G401 (cell line): ENCODE results near the gene AIG1. TPM values are rescaled to one million over a fixed set of nuclear protein-coding genes. Genes with fewer than 3 reads are reported as not detected.
A peak's percentile ranks its signal among the peaks of the same experiment; 100 is the strongest.
"Not testable (repeated sequence)": the region's sequence is repeated elsewhere in the genome, so short reads cannot be mapped to it uniquely, and the experiment has no call there.

Experiments used
- DNase-seq: peaks from one replicate; pipeline ENCODE4 v3.0.0-alpha.2; 2015; ENCODE audit warnings: low spot score
- in situ Hi-C: cut with HindIII; loops from 2 replicates; pipeline ENCODE4 v1.10.0; 2016; ENCODE audit warnings: low sequenced_read_pairs, mixed read lengths
- total RNA-seq: library from RNA; depleted of rRNA; stranded (reverse); fragments of >200 nt; shearing (Covaris generic); gene quantifications from 2 replicates; pipeline ENCODE4 v1.2.3, GENCODE V29; 2014

The AIG1 gene
- total RNA-seq, 1 experiment from 2014 or later = 28.9 TPM

- in situ Hi-C loops = no loop called here
- no peak for DNase-seq
Observed at GRCh38 chr6:143283887-143284645, 223.4 kb downstream of the AIG1 start.

- DNase-seq = no peak
- in situ Hi-C loops = no loop called here
Observed at GRCh38 chr6:143286251-143286795, 225.6 kb downstream of the AIG1 start.

- in situ Hi-C loops = no loop called here
- DNase-seq = no peak
Observed at GRCh38 chr6:143288923-143289322, 228.2 kb downstream of the AIG1 start.

- in situ Hi-C loops = no loop called here
- no peak for DNase-seq
Observed at GRCh38 chr6:143290206-143290605, 229.5 kb downstream of the AIG1 start.

GRCh38 chr6:143293523-143293922 is 232.8 kb downstream of the AIG1 start:
- in situ Hi-C loops = no loop called here
- peak; percentile 23 for DNase-seq

GRCh38 chr6:143294265-143294860 is 233.7 kb downstream of the AIG1 start:
- in situ Hi-C loops = no loop called here
- DNase-seq = no peak

- in situ Hi-C loops = no loop called here
- DNase-seq = no peak
Observed at GRCh38 chr6:143295932-143296331, 235.2 kb downstream of the AIG1 start.

- DNase-seq = peak; percentile 35
- in situ Hi-C loops = no loop called here
Observed at GRCh38 chr6:143298071-143298470, 237.4 kb downstream of the AIG1 start.

GRCh38 chr6:143299253-143300166 is 238.8 kb downstream of the AIG1 start:
- no peak for DNase-seq
- in situ Hi-C loops = no loop called here

- no peak for DNase-seq
Observed at GRCh38 chr6:143301188-143301587, 240.5 kb downstream of the AIG1 start.

GRCh38 chr6:143307760-143308159 is 247.1 kb downstream of the AIG1 start:
- DNase-seq, in situ Hi-C loops: not testable (repeated sequence)

More at GRCh38 chr6:143301188-143301587, 240.5 kb downstream of the AIG1 start:
- in situ Hi-C loops = no loop called here

GRCh38 chr6:143313163-143313562 is 252.5 kb downstream of the AIG1 start:
- DNase-seq = no peak
- in situ Hi-C loops = no loop called here

GRCh38 chr6:143321491-143322086 is 260.9 kb downstream of the AIG1 start:
- DNase-seq = no peak
- in situ Hi-C loops = no loop called here

- no peak for DNase-seq
- in situ Hi-C loops = no loop called here
Observed at GRCh38 chr6:143322386-143322785, 261.7 kb downstream of the AIG1 start.

GRCh38 chr6:143323729-143324470 is 263.2 kb downstream of the AIG1 start:
- no peak for DNase-seq
- in situ Hi-C loops = no loop called here

GRCh38 chr6:143325379-143326140 is 264.9 kb downstream of the AIG1 start:
- in situ Hi-C loops = no loop called here

GRCh38 chr6:143328876-143329275 is 268.2 kb downstream of the AIG1 start:
- DNase-seq = no peak
- in situ Hi-C loops = no loop called here

More at GRCh38 chr6:143325379-143326140, 264.9 kb downstream of the AIG1 start:
- no peak for DNase-seq

- no peak for DNase-seq
- in situ Hi-C loops = no loop called here
Observed at GRCh38 chr6:143329323-143329722, 268.6 kb downstream of the AIG1 start.
